ENCODE results near the gene TMC8. TPM values are rescaled to one million over a fixed set of nuclear protein-coding genes. Genes with fewer than 3 reads are reported as not detected.

TMC8 gene
- polyA plus RNA-seq, 3 donors: 13.3 to 151 (median 15.1) TPM

DNA sequence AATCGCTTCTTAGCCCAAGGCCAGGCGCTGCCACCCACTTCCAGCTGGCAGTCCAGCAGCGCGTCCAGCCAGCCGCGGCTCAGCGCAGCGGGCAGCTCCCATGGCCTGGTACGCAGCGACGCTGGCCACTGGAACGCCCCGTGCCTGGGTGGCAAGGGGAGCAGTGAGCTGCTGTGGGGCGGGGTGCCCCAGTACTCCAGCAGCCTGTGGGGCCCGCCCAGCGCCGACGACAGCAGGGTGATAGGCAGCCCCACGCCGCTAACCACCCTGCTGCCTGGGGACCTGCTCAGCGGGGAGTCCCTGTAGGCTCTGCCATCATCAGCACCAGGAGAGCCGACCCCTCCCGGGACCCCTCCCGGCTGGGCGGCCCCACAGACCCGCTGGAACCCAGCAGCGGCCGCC, 26.0 kb upstream of the TMC8 start:
- peaks cover 62 to 79% of the 10 kb centered on the region in 2 donors for H3K36me3 Mint-ChIP-seq
- Histone ChIP-seq H3K4me3 (replicated peaks in 1 of 3; ENCODE audit: low read depth in 2 of 3, low read length in 3 of 3) (no peak overlapping the region), H4K20me1 (ENCODE audit: insufficient read depth, low read length) (peaks cover 17% of the 10 kb centered on the region), H3K36me3 (replicated peaks in 1 of 2; ENCODE audit: control insufficient read depth in 1 of 2, insufficient read depth in 2 of 2, low read length in 2 of 2) (peaks cover 26 to 73% of the 10 kb centered on the region in 2 donors), H3K9ac (ENCODE audit: insufficient read depth, low read length, poor library complexity, severe bottlenecking) (no peak overlapping the region), H3K27ac (ENCODE audit: low read depth in 1 of 2, low read length in 2 of 2) (no peak overlapping the region), H3K4me2 (replicated peaks; ENCODE audit: extremely low read depth, low read length, poor library complexity, severe bottlenecking) (no peak overlapping the region), H3K27me3 (ENCODE audit: control insufficient read depth in 2 of 2, insufficient read depth in 2 of 2, low read length in 2 of 2) (no peaks in the 10 kb centered on the region), H3K9me3 (replicated peaks in 1 of 2; ENCODE audit: control insufficient read depth in 1 of 2, insufficient read depth in 1 of 2, low read length in 2 of 2) (peaks cover 0 to 4% of the 10 kb centered on the region in 2 donors), H3K4me1 (ENCODE audit: control insufficient read depth in 1 of 2, insufficient read depth in 2 of 2, low read length in 2 of 2) (no peaks in the 10 kb centered on the region), H3K79me2 (ENCODE audit: insufficient read depth, low read length) (no peaks in the 10 kb centered on the region), H2AFZ (ENCODE audit: insufficient read depth, low read depth, low read length, poor library complexity, severe bottlenecking) (no peak overlapping the region)
- 97% methylated on average over 19 of the region's 28 CpGs for WGBS (ENCODE audit: insufficient coverage)
- no peak for DNase-seq
- no peaks in the 10 kb centered on the region for H3K4me1 Mint-ChIP-seq
- peaks cover 0 to 6% (median 4%) of the 10 kb centered on the region in 7 donors for H3K9me3 Mint-ChIP-seq
- intact Hi-C loops (cut with micrococcal nuclease): loop anchor here in 1 of 2 donors (5.0 kb wide), 1 partner anchor 128 kb away; the partner anchor contains the start of gene TMEM235
- TF ChIP-seq, protein P1, sequence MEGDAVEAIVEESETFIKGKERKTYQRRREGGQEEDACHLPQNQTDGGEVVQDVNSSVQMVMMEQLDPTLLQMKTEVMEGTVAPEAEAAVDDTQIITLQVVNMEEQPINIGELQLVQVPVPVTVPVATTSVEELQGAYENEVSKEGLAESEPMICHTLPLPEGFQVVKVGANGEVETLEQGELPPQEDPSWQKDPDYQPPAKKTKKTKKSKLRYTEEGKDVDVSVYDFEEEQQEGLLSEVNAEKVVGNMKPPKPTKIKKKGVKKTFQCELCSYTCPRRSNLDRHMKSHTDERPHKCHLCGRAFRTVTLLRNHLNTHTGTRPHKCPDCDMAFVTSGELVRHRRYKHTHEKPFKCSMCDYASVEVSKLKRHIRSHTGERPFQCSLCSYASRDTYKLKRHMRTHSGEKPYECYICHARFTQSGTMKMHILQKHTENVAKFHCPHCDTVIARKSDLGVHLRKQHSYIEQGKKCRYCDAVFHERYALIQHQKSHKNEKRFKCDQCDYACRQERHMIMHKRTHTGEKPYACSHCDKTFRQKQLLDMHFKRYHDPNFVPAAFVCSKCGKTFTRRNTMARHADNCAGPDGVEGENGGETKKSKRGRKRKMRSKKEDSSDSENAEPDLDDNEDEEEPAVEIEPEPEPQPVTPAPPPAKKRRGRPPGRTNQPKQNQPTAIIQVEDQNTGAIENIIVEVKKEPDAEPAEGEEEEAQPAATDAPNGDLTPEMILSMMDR (IDR thresholded peaks at IDR 0.05): no peak
- H3K27me3 Mint-ChIP-seq (ENCODE audit: low read depth in 3 of 3): no peaks in the 10 kb centered on the region
- no peak overlapping the region for H3K4me3 Mint-ChIP-seq
- no peak overlapping the region for H3K27ac Mint-ChIP-seq

DNA sequence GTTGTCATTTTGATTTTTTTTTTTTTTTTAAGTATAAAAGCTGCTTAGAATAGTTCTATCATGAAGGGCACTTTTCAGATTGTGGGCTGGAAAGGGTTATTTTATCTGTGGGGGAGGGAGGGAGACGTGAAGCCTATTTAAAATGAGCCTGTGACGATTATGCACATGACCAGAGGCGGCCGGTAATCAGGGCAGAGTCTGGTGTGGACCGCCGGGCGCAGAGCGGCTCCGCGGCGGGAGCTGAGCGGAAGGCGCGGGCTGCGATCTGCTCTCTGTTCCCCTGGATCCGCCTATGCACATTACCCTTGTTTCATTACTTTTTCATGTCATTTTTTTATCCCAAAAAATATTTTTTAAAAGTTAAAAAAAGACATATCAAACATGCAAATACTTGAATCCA, 25.5 kb upstream of the TMC8 start:
- no peak overlapping the region for H2AFZ ChIP-seq (ENCODE audit: insufficient read depth, low read depth, low read length, poor library complexity, severe bottlenecking)
- H3K9me3 ChIP-seq (replicated peaks in 1 of 2; ENCODE audit: control insufficient read depth in 1 of 2, insufficient read depth in 1 of 2, low read length in 2 of 2): peaks cover 0 to 4% of the 10 kb centered on the region in 2 donors
- H3K9ac ChIP-seq (ENCODE audit: insufficient read depth, low read length, poor library complexity, severe bottlenecking): no peak overlapping the region
- no peak for DNase-seq
- no peak overlapping the region for H3K4me3 Mint-ChIP-seq
- H3K9me3 Mint-ChIP-seq: peaks cover 0 to 6% (median 3%) of the 10 kb centered on the region in 7 donors
- H3K27ac Mint-ChIP-seq: no peak overlapping the region
- H3K79me2 ChIP-seq (ENCODE audit: insufficient read depth, low read length): no peaks in the 10 kb centered on the region
- intact Hi-C loops (cut with micrococcal nuclease): no loop called here
- H3K4me3 ChIP-seq (replicated peaks in 1 of 3; ENCODE audit: low read depth in 2 of 3, low read length in 3 of 3): no peak overlapping the region
- peaks cover 22% of the 10 kb centered on the region for H4K20me1 ChIP-seq (ENCODE audit: insufficient read depth, low read length)
- H3K4me1 Mint-ChIP-seq: no peaks in the 10 kb centered on the region
- no peaks in the 10 kb centered on the region for H3K27me3 Mint-ChIP-seq (ENCODE audit: low read depth in 3 of 3)
- TF ChIP-seq, protein P1 (IDR thresholded peaks at IDR 0.05): no peak
- H3K27ac ChIP-seq (ENCODE audit: low read depth in 1 of 2, low read length in 2 of 2): no peak overlapping the region
- WGBS (ENCODE audit: insufficient coverage): 98% methylated on average over 14 of the region's 16 CpGs
- peaks cover 60 to 79% of the 10 kb centered on the region in 2 donors for H3K36me3 Mint-ChIP-seq
- H3K27me3 ChIP-seq (ENCODE audit: control insufficient read depth in 2 of 2, insufficient read depth in 2 of 2, low read length in 2 of 2): no peaks in the 10 kb centered on the region
- no peaks in the 10 kb centered on the region for H3K4me1 ChIP-seq (ENCODE audit: control insufficient read depth in 1 of 2, insufficient read depth in 2 of 2, low read length in 2 of 2)
- H3K36me3 ChIP-seq (replicated peaks in 1 of 2; ENCODE audit: control insufficient read depth in 1 of 2, insufficient read depth in 2 of 2, low read length in 2 of 2): peaks cover 27 to 73% of the 10 kb centered on the region in 2 donors
- H3K4me2 ChIP-seq (replicated peaks; ENCODE audit: extremely low read depth, low read length, poor library complexity, severe bottlenecking): no peak overlapping the region
